GM13976 (cell line): ENCODE data around the gene PTGER1.
A peak's percentile ranks its signal among the peaks of the same experiment; 100 is the strongest.

Source experiments
- DNase-seq: peaks from one replicate; pipeline ENCODE4 v3.0.0; 2012; ENCODE audit warnings: low spot score
- in situ Hi-C: fragments of 300-500 bp; cut with MboI; formaldehyde crosslinking; loops from one replicate; pipeline ENCODE4 v1.12.0; 2022; ENCODE audit warnings: low sequenced_read_pairs, mixed read lengths, inconsistent platforms; ENCODE audit not compliant: unreplicated experiment
- TF ChIP-seq, protein P1 (sequence below): IDR thresholded peaks from 2 replicates; pipeline ENCODE4 v1.5.1; 2012; ENCODE audit warnings: borderline replicate concordance, mild to moderate bottlenecking; ENCODE audit not compliant: insufficient read depth; ENCODE audit errors: extremely low read depth, missing control alignments, control extremely low read depth

Gene PTGER1, protein sequence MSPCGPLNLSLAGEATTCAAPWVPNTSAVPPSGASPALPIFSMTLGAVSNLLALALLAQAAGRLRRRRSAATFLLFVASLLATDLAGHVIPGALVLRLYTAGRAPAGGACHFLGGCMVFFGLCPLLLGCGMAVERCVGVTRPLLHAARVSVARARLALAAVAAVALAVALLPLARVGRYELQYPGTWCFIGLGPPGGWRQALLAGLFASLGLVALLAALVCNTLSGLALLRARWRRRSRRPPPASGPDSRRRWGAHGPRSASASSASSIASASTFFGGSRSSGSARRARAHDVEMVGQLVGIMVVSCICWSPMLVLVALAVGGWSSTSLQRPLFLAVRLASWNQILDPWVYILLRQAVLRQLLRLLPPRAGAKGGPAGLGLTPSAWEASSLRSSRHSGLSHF

GRCh38 chr19:14475251-14476073 lies at the start of gene PTGER1:
TSS of gene PTGER1 (minus strand) at chr19:14475354. CDS start at chr19:14474320, 1,034 bp downstream.
- TF ChIP-seq, protein P1, sequence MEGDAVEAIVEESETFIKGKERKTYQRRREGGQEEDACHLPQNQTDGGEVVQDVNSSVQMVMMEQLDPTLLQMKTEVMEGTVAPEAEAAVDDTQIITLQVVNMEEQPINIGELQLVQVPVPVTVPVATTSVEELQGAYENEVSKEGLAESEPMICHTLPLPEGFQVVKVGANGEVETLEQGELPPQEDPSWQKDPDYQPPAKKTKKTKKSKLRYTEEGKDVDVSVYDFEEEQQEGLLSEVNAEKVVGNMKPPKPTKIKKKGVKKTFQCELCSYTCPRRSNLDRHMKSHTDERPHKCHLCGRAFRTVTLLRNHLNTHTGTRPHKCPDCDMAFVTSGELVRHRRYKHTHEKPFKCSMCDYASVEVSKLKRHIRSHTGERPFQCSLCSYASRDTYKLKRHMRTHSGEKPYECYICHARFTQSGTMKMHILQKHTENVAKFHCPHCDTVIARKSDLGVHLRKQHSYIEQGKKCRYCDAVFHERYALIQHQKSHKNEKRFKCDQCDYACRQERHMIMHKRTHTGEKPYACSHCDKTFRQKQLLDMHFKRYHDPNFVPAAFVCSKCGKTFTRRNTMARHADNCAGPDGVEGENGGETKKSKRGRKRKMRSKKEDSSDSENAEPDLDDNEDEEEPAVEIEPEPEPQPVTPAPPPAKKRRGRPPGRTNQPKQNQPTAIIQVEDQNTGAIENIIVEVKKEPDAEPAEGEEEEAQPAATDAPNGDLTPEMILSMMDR, result peak; percentile 13
- peak; percentile 67 for DNase-seq
- in situ Hi-C loops, result loop anchor here (25.0 kb wide), 1 partner anchor 288 kb away; no protein-coding TSS in a partner anchor

- no peak for DNase-seq
- in situ Hi-C loops, result no loop called here
- TF ChIP-seq, protein P1, result no peak
These were observed 45.4 kb upstream of the PTGER1 start for GRCh38 chr19:14520543-14520942.

- in situ Hi-C loops, result no loop called here
- DNase-seq, result no peak
- TF ChIP-seq, protein P1, result no peak
These were observed 44.8 kb upstream of the PTGER1 start for GRCh38 chr19:14519860-14520407.

DNA sequence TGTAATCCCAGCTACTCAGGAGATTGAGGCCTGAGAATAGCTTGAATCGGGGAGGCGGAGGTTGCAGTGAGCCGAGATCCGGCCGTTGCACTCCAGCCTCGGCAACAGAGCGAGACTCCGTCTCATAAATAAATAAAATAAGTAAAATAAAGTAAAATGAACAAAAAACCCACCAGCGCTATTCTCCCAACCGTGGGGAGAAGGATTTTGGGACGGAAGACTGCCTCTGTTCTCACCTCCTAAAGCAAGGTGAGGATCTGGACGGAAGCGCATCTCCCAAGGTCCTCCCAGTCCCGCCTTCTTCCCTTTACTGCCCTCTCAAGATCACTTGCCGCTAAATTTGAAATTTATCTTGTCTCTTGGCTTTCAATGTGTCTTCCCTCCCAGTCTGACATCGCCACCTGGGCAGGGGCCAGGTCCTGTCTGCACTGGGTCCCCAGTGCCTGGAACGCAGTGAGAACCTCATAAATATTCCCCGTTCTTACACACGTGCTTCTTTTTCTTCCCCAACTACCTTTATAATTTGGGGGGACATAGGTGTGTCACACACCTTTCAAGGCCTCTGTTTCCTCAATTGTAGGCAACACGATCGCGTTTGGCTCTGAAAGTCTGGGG lies 44.2 kb upstream of the PTGER1 start:
- in situ Hi-C loops, result no loop called here
- TF ChIP-seq, protein P1, result no peak
- DNase-seq, result no peak

DNA sequence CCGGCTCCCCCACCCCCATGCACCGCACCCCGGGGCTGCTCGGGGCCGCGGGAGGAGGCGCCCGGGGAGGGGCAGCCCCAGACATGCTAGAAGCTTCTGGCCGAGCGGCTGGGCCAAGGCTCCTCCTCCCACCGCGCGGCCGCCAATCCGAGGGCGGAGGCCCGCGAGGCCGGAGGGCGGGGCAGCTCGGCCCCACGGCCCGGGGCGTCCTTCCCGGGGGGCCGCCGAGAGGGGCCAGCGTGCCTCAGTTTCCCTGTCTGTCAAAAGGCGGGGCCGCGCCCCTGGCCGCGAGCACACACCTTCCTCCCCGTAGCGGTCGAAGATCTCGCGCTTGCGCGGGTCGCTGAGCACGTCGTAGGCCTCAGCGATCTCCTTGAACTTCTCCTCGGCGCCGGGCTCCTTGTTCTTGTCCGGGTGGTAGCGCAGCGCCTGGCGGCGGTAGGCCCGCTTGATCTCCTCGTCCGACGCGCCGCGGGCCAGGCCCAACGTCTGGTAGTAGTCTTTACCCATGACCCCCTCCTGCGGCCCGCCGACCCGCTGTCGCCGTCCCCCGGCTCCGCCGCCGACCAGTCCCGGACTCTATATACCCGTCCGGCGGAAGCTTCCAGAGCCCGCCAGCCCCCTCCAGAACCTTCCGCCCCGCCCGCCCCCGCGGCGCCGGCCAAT lies 42.8 kb upstream of the PTGER1 start, which contains the start of gene DNAJB1:
TSS of gene DNAJB1 (minus strand) at position 558 of the 666 bp plus-strand sequence. CDS start at position 510, 48 bp downstream.
- DNase-seq, result peak; percentile 94
- in situ Hi-C loops, result no loop called here
- TF ChIP-seq, protein P1, result no peak
